ENCODE data around the gene PDE2A.

DNA sequence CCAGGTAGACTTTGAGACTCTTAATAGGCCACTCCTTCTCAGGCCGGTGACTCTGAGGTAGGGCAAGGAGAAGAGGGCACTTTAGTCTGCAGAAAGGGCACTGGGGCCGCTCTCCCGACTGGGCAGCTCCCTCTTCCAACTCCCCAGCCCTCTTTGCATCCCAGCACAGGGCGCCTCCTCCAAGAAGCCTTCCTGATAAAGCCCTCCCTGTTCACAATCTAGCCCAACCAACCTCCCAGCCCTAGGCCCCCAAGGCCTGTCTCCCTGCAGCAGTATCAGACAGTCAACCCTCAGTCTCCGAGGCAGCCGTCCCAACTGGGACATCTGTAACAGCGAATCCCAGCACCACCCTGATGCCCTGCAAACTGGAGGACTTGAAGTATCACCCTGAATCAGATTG lies 14.3 kb upstream of the PDE2A start:
- TF ChIP-seq, protein P1, sequence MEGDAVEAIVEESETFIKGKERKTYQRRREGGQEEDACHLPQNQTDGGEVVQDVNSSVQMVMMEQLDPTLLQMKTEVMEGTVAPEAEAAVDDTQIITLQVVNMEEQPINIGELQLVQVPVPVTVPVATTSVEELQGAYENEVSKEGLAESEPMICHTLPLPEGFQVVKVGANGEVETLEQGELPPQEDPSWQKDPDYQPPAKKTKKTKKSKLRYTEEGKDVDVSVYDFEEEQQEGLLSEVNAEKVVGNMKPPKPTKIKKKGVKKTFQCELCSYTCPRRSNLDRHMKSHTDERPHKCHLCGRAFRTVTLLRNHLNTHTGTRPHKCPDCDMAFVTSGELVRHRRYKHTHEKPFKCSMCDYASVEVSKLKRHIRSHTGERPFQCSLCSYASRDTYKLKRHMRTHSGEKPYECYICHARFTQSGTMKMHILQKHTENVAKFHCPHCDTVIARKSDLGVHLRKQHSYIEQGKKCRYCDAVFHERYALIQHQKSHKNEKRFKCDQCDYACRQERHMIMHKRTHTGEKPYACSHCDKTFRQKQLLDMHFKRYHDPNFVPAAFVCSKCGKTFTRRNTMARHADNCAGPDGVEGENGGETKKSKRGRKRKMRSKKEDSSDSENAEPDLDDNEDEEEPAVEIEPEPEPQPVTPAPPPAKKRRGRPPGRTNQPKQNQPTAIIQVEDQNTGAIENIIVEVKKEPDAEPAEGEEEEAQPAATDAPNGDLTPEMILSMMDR (IDR thresholded peaks at IDR 0.05), result no peak
- no peak for TF ChIP-seq POLR2A (IDR thresholded peaks at IDR 0.05)

All from heart left ventricle (tissue), 13 donors.